ENCODE results near the gene PSPH. TPM values are rescaled to one million over a fixed set of nuclear protein-coding genes. Genes with fewer than 3 reads are reported as not detected.
"Not testable (repeated sequence)": the region's sequence is repeated elsewhere in the genome, so short reads cannot be mapped to it uniquely, and the experiment has no call there.

The PSPH gene
- total RNA-seq, 6 experiments from 2014 or later, result 20.3 to 27.1 (median 21.8) TPM

- DNase-seq, result peak; percentile 58
- H3K9me3 Mint-ChIP-seq, result no peaks in the 10 kb centered on the region
- H3K36me3 Mint-ChIP-seq (ENCODE audit: low read depth), result 0 out of 2 replicates have a peak, but pooled peaks cover 10% of the 10 kb centered on the region
Measured at GRCh38 chr7:56033671-56034432, 17.4 kb downstream of the PSPH start.

GRCh38 chr7:56032578-56032977 is 18.7 kb downstream of the PSPH start:
- not testable (repeated sequence) for H3K36me3 Mint-ChIP-seq (ENCODE audit: low read depth); H3K27ac Mint-ChIP-seq; H3K4me3 Mint-ChIP-seq; DNase-seq; H3K9me3 Mint-ChIP-seq; H3K27me3 Mint-ChIP-seq (ENCODE audit: insufficient read depth)
- H3K4me1 Mint-ChIP-seq (ENCODE audit: low read depth), result peaks cover 23% of the 10 kb centered on the region

More at GRCh38 chr7:56033671-56034432, 17.4 kb downstream of the PSPH start:
- Mint-ChIP-seq H3K27me3 (ENCODE audit: insufficient read depth) (no peaks in the 10 kb centered on the region; the same call in 1 of the 2 replicates), H3K27ac (peak overlapping the region; percentile 78), H3K4me3 (peak overlapping the region; percentile 90), H3K4me1 (ENCODE audit: low read depth) (peaks cover 22% of the 10 kb centered on the region)
- peak; percentile 55 for TF ChIP-seq CTCF (IDR thresholded peaks at IDR 0.05)

GRCh38 chr7:56031556-56031955 is 19.7 kb downstream of the PSPH start:
- H3K27ac Mint-ChIP-seq; H3K36me3 Mint-ChIP-seq (ENCODE audit: low read depth); H3K9me3 Mint-ChIP-seq: not testable (repeated sequence)

GRCh38 chr7:56030340-56030739 is 20.9 kb downstream of the PSPH start:
- no peaks in the 10 kb centered on the region for H3K27me3 Mint-ChIP-seq (ENCODE audit: insufficient read depth)
- no peak for DNase-seq
- H3K4me3 Mint-ChIP-seq, result no peak overlapping the region
- H3K36me3 Mint-ChIP-seq (ENCODE audit: low read depth), result peaks cover 10% of the 10 kb centered on the region; the same call in 1 of the 2 replicates
- no peak for TF ChIP-seq CTCF (IDR thresholded peaks at IDR 0.05)
- peaks cover 23% of the 10 kb centered on the region for H3K4me1 Mint-ChIP-seq (ENCODE audit: low read depth)
- no peak overlapping the region for H3K27ac Mint-ChIP-seq
- no peaks in the 10 kb centered on the region for H3K9me3 Mint-ChIP-seq

More at GRCh38 chr7:56031556-56031955, 19.7 kb downstream of the PSPH start:
- not testable (repeated sequence) for DNase-seq; H3K27me3 Mint-ChIP-seq (ENCODE audit: insufficient read depth); H3K4me3 Mint-ChIP-seq
- peaks cover 23% of the 10 kb centered on the region for H3K4me1 Mint-ChIP-seq (ENCODE audit: low read depth)

- Mint-ChIP-seq H3K27ac (no peak overlapping the region; the same call in 1 of the 2 replicates), H3K36me3 (ENCODE audit: low read depth) (peaks cover 10% of the 10 kb centered on the region; the same call in 1 of the 2 replicates), H3K9me3 (no peaks in the 10 kb centered on the region), H3K4me1 (ENCODE audit: low read depth) (peaks cover 23% of the 10 kb centered on the region), H3K27me3 (ENCODE audit: insufficient read depth) (peaks cover 5% of the 10 kb centered on the region; the same call in 1 of the 2 replicates), H3K4me3 (no peak overlapping the region)
- no peak for DNase-seq
- no peak for TF ChIP-seq CTCF (IDR thresholded peaks at IDR 0.05)
Measured at GRCh38 chr7:56028942-56029630, 22.2 kb downstream of the PSPH start.

- Mint-ChIP-seq H3K4me1 (ENCODE audit: low read depth) (peaks cover 9% of the 10 kb centered on the region), H3K27me3 (ENCODE audit: insufficient read depth) (peaks cover 5% of the 10 kb centered on the region), H3K27ac (no peak overlapping the region), H3K9me3 (no peaks in the 10 kb centered on the region), H3K4me3 (no peak overlapping the region), H3K36me3 (ENCODE audit: low read depth) (peaks cover 3% of the 10 kb centered on the region; the same call in 1 of the 2 replicates)
- no peak for TF ChIP-seq CTCF (IDR thresholded peaks at IDR 0.05)
- no peak for DNase-seq
Measured at GRCh38 chr7:56026538-56026937, 24.7 kb downstream of the PSPH start.
